K562 (cell line): ENCODE data around the gene DAP. TPM values are rescaled to one million over a fixed set of nuclear protein-coding genes. Genes with fewer than 3 reads are reported as not detected.

Experiments
- ATAC-seq: fragments of 200-7000 bp; cut with Tn5 transposase; 3 replicates; pipeline ENCODE4 v1.9.1; 2020; ENCODE audit warnings: moderate library complexity
- BruUV-seq: library from RNA; stranded (reverse); fragments of 400-500 nt; replicated peaks from 2 replicates; lab custom pipeline; 2021; lab: Mats Ljungman, UMichigan
- CTCF ChIA-PET: fragments of 300-600 bp; formaldehyde crosslinking; extraction: SDS; loops from one replicate; lab custom pipeline; 2021; ENCODE audit warnings: low intra/inter-chr PET ratio; lab: Yijun Ruan, JAX
- POLR2A ChIA-PET: fragments of 300-600, 350-650 bp; sonication (Branson Sonifier 250); formaldehyde crosslinking; extraction: SDS; loops from one replicate; lab custom pipeline; 2021; ENCODE audit warnings: antibody characterized with exemption, inconsistent platforms; lab: Yijun Ruan, JAX
- DNase-seq, 4 experiments: peaks; one replicate each; pipeline versions ENCODE4 v3.0.0 to v3.0.0-alpha.2; 2011 to 2018; ENCODE audit warnings: low spot score in 3 of 4, mixed read lengths in 3 of 4; ENCODE audit errors: extremely low read depth in 1 of 4
- FAIRE-seq: peaks from 2 replicates; lab custom pipeline; 2011; peaks lifted over from hg19 to GRCh38; lab: Jason Lieb, UNC
- H2AFZ ChIP-seq: 2 replicates; pipeline ENCODE4 v1.6.0; 2011; ENCODE audit warnings: low read depth, low read length, control low read depth, inconsistent platforms
- H3K27ac ChIP-seq: fragments of 200-600 bp; 3 replicates; pipeline ENCODE4 v1.8.0; 2011; ENCODE audit warnings: low read depth, mild to moderate bottlenecking, control low read depth, inconsistent platforms, low read length, moderate library complexity, mixed read lengths; ENCODE audit errors: extremely low read depth
- H3K27me3 ChIP-seq, 2 experiments: fragments of 300-600 bp in 1 of 2; 2 replicates in 1 of 2; 3 replicates in 1 of 2; pipeline versions ENCODE4 v1.6.0 to v1.8.0; 2011; ENCODE audit warnings: inconsistent platforms in 2 of 2, low read length in 2 of 2, mild to moderate bottlenecking in 1 of 2, mixed read lengths in 1 of 2, moderate library complexity in 1 of 2; ENCODE audit not compliant: control insufficient read depth in 2 of 2, insufficient read depth in 2 of 2
- H3K36me3 ChIP-seq: fragments of 300-600 bp; 3 replicates; pipeline ENCODE4 v1.8.0; 2011; ENCODE audit warnings: mild to moderate bottlenecking, low read length, inconsistent platforms; ENCODE audit not compliant: control insufficient read depth, insufficient read depth
- H3K4me1 ChIP-seq, 2 experiments: fragments of 200-600 bp in 1 of 2; replicated peaks in 1 of 2; 2 replicates in 1 of 2; 3 replicates in 1 of 2; pipeline versions ENCODE4 v1.5.1 to v1.8.0; 2011; ENCODE audit warnings: inconsistent platforms in 2 of 2, low read length in 2 of 2, mild to moderate bottlenecking in 1 of 2, mixed read lengths in 1 of 2, moderate library complexity in 1 of 2; ENCODE audit not compliant: control insufficient read depth in 2 of 2, insufficient read depth in 2 of 2
- H3K4me2 ChIP-seq: 2 replicates; pipeline ENCODE4 v1.6.1; 2011; ENCODE audit warnings: low read length, control low read depth, inconsistent platforms, mixed read lengths; ENCODE audit not compliant: insufficient read depth
- H3K4me3 ChIP-seq: fragments of 200-600 bp; sonication (generic), shearing (Covaris generic); 2 replicates; pipeline ENCODE4 v1.5.1; 2016; ENCODE audit warnings: control low read depth, inconsistent platforms
- H3K79me2 ChIP-seq: fragments of 200-600 bp; 3 replicates; pipeline ENCODE4 v1.8.0; 2011; ENCODE audit warnings: low read length, inconsistent platforms; ENCODE audit not compliant: control insufficient read depth, insufficient read depth
- H3K9ac ChIP-seq, 2 experiments: 2 replicates each; pipeline versions ENCODE4 v1.6.0 to v1.6.1; 2011; ENCODE audit warnings: low read depth in 2 of 2, low read length in 2 of 2, control low read depth in 1 of 2, inconsistent platforms in 1 of 2, mild to moderate bottlenecking in 1 of 2, mixed read lengths in 1 of 2; ENCODE audit not compliant: insufficient read depth in 1 of 2
- H3K9me1 ChIP-seq: one replicate; pipeline ENCODE4 v1.6.0; 2011; ENCODE audit warnings: inconsistent platforms, mild to moderate bottlenecking, low read length, moderate library complexity; ENCODE audit not compliant: control insufficient read depth, insufficient read depth
- H3K9me3 ChIP-seq: replicated peaks from 2 replicates; pipeline ENCODE4 v1.5.1; 2011; ENCODE audit warnings: low read depth, low read length, inconsistent platforms; ENCODE audit not compliant: control insufficient read depth, insufficient read depth
- H4K20me1 ChIP-seq: replicated peaks from 2 replicates; pipeline ENCODE4 v1.6.1; 2011; ENCODE audit warnings: low read length, inconsistent platforms, mixed read lengths; ENCODE audit not compliant: control insufficient read depth, insufficient read depth
- NFIC ChIP-seq: fragments of 450-650 bp; IDR thresholded peaks from 2 replicates; pipeline ENCODE4 v1.6.1; 2017; ENCODE audit warnings: mild to moderate bottlenecking, inconsistent platforms
- ZMIZ1 ChIP-seq, 2 experiments: fragments of 150-350 bp in 1 of 2; IDR thresholded peaks; 2 replicates each; pipeline ENCODE4 v1.6.1; 2012 to 2016; ENCODE audit warnings: low read depth in 2 of 2, low read length in 2 of 2, mild to moderate bottlenecking in 1 of 2, moderate library complexity in 1 of 2
- WGBS: fragments of 100-300 bp; shearing (Covaris generic); methylation state at CpG from one replicate; pipeline ENCODE4 v1.1.6; 2016; ENCODE audit warnings: low coverage, mixed read lengths; ENCODE audit not compliant: insufficient coverage; ENCODE audit errors: missing lambda C conversion rate; 5-methylcytosine and 5-hydroxymethylcytosine counted together
- in situ Hi-C: fragments of 300-500 bp; cut with MboI; formaldehyde crosslinking; loops from 4 replicates; pipeline ENCODE4 v1.15.0; 2018; ENCODE audit warnings: inconsistent platforms, mixed read lengths
- intact Hi-C: fragments of 100-400 bp; cut with micrococcal nuclease; formaldehyde crosslinking; loops from 2 replicates; pipeline ENCODE4 v1.14.2; 2022
- polyA plus RNA-seq, 8 experiments: library from polyadenylated mRNA; depleted of rRNA in 4 of 8; stranded (reverse) in 5 of 8; unstranded in 3 of 8; fragments of >200 nt; fragmentation: Nextera tagmentation in 2 of 8; fragmentation: Illumina TruSeq in 1 of 8; extraction: Ambion mirVana in 2 of 8; extraction: Trizol in 1 of 8; gene quantifications; 2 replicates each; pipeline versions ENCODE4 v1.2.1 to v1.2.3, GENCODE V29; 2011 to 2014; ENCODE audit warnings: inconsistent platforms in 1 of 8, missing spikeins in 1 of 8
- total RNA-seq, 7 experiments: library from RNA; depleted of rRNA in 6 of 7; stranded (reverse); fragments of >200 nt in 6 of 7; fragmentation: Illumina TruSeq in 2 of 7; extraction: Trizol in 2 of 7; gene quantifications; 2 replicates each; pipeline versions ENCODE4 v1.2.1 to v1.2.3, GENCODE V29; 2011 to 2021; ENCODE audit warnings: low replicate concordance in 1 of 7
- TF ChIP-seq, protein P1 (sequence below): fragments of 250-450 bp; sonication (Bioruptor Pico); IDR thresholded peaks from 2 replicates; pipeline ENCODE4 v1.4.0; 2020; ENCODE audit warnings: borderline replicate concordance

DAP gene
- total and polyA plus RNA-seq, 9 of the 15 experiments (the other 6 are each of a cell fraction or from before 2014, with no cell fraction given): 14.1 to 151 (median 34.5) TPM

GRCh38 chr5:10703676-10704075 is 57.4 kb downstream of the DAP start:
- peaks cover 12% of the 10 kb centered on the region for H3K9me1 ChIP-seq
- TF ChIP-seq, protein P1, sequence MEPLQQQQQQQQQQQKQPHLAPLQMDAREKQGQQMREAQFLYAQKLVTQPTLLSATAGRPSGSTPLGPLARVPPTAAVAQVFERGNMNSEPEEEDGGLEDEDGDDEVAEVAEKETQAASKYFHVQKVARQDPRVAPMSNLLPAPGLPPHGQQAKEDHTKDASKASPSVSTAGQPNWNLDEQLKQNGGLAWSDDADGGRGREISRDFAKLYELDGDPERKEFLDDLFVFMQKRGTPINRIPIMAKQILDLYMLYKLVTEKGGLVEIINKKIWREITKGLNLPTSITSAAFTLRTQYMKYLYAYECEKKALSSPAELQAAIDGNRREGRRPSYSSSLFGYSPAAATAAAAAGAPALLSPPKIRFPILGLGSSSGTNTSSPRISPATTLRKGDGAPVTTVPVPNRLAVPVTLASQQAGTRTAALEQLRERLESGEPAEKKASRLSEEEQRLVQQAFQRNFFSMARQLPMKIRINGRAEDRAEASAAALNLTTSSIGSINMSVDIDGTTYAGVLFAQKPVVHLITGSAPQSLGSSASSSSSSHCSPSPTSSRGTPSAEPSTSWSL: 0 out of 2 replicates have a peak, but pooled peaks have one; percentile 44
- peak; percentile 8; the same call in 1 of the 2 replicates for TF ChIP-seq NFIC
- TF ChIP-seq ZMIZ1 (IDR thresholded peaks at IDR 0.05; ENCODE audit: low read depth in 2 of 2, low read length in 2 of 2): no peak
- no peak overlapping the region for H3K4me3 ChIP-seq
- intact Hi-C loops: loop anchor here (1.0 to 5.0 kb wide), 4 partner anchors 21 to 99 kb away; partner anchors contain the start of gene DAP
- no peak overlapping the region for H2AFZ ChIP-seq
- peak overlapping the region in 1 of 2 experiments; percentile 73; a peak in 1 of 4 replicates for H3K9ac ChIP-seq
- no peak for FAIRE-seq
- no TSS peak for BruUV-seq
- POLR2A ChIA-PET: interaction anchor here (0.5 to 3.0 kb wide), 10 partner anchors 9 to 399 kb away, joined by 3 to 12 read pairs (median 4); partner anchors contain the start of gene DAP
- 64% methylated on average over 5 of the region's 5 CpGs for WGBS
- H3K27ac ChIP-seq: peak overlapping the region; percentile 82; the same call in 2 of the 3 replicates
- peaks cover 39 to 57% of the 10 kb centered on the region in 2 experiments for H3K4me1 ChIP-seq
- CTCF ChIA-PET: no interaction called here
- H4K20me1 ChIP-seq: peaks cover 38% of the 10 kb centered on the region
- peak overlapping the region; percentile 16; the same call in 1 of the 2 replicates for H3K4me2 ChIP-seq
- 0 out of 3 replicates have a peak, but pooled peaks have one; percentile 1 for ATAC-seq
- H3K27me3 ChIP-seq: no peaks in the 10 kb centered on the region
- H3K9me3 ChIP-seq: no peaks in the 10 kb centered on the region
- peaks cover 63% of the 10 kb centered on the region for H3K79me2 ChIP-seq
- H3K36me3 ChIP-seq: peaks cover 68% of the 10 kb centered on the region
- in situ Hi-C loops: no loop called here
- peak in 1 of 4 experiments; percentile 16 for DNase-seq
